ELF-1 (cell line): ENCODE measurements around the gene ZNF574.

Source experiments
- DNase-seq: peaks from one replicate; pipeline ENCODE4 v3.0.0-alpha.2; 2016; ENCODE audit warnings: low read depth, low spot score

Gene ZNF574

DNA sequence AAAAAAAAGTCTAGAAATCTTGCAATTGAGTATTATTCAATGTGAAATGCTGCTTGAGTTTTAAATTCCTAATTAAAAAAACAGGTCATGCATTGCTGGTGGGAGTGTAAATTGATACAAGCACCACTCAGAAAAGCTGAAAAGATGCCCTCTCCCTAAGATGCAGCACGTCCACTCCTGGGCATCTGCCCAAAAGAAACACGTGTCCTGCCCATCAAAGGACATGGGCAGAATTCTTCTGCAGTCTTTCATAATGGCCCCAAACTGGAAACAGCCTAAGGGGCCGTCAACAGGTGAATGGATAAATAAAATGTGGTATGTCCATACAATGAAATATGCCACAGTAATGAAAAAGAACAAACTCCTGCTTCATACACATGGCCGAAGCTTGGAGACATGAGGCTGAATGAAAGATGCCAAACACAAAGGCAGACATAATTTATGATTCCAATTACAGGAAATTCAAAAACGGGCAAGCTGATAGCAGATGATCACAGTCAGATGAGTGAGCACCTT is 48.5 kb downstream of the ZNF574 start:
- DNase-seq = no peak

DNA sequence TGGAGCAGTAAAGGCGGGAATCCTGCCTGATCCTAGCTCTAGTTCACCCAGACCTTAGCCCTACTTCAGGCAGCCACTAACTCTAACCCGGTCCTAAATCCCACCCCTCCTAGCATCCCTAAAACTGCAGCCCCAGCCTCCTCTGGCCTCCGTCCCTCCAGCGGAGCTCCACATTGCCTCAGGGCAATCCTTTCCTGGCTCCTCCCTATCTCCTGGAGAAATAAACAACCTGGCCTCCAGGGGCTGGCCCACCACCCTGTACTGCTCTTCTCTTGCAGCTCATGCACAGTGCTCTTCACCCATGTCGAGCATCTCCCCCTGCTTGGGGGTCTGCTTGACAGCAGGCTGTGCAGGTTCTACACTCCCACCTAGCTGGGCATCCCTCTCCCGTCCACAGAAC is 49.6 kb downstream of the ZNF574 start:
- DNase-seq = peak; percentile 26

- no peak for DNase-seq
These were observed 50.6 kb downstream of the ZNF574 start for GRCh38 chr19:42126574-42126973.

DNA sequence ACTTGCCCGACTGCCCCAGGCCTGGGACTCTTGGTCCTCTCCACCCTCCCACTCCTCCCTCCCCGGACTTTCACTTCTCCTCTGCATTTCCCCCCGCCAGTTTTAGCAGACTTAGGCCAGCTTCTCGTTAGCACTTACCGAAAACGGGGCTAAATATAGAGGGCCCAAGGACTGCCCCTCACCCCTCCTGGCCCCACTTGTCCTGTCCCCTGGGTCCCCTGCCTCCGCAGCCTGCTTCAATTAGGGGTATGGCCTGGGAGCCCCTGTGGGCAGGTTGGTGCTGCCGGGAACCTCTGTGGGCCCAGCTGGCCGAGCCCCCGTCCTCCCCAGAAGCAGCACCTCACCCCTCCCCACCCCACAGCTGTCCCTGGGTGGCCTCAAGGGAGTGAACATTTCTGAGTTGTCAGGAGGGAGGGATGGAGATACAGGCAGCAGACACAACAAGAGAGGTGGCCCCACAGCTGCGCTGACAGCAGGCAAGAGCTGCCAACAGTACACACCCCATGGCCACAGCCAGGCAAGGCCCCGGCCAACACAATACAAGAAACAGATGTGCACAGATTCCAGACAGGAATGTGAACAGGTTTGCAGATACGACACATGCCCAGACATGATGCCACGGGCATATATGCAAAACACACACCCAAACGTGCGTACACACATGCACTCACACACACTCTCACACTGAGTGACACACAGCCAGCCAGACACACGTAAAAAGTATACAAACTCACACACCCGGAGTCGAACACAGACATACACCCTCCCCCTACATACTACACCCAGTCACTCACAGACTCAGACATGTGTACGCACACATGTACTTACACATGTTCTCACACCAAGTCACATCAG is 53.7 kb downstream of the ZNF574 start:
- DNase-seq = no peak

- no peak for DNase-seq
These were observed 54.2 kb downstream of the ZNF574 start for GRCh38 chr19:42130254-42130573.
